ENCODE measurements around the gene DHX35. TPM values are rescaled to one million over a fixed set of nuclear protein-coding genes. Genes with fewer than 3 reads are reported as not detected.

DHX35 gene
- total and polyA plus RNA-seq, 2 of the 13 experiments (the other 11 are each of a cell fraction or from before 2014, with no cell fraction given) = 25.8 to 28.7 TPM

DNA sequence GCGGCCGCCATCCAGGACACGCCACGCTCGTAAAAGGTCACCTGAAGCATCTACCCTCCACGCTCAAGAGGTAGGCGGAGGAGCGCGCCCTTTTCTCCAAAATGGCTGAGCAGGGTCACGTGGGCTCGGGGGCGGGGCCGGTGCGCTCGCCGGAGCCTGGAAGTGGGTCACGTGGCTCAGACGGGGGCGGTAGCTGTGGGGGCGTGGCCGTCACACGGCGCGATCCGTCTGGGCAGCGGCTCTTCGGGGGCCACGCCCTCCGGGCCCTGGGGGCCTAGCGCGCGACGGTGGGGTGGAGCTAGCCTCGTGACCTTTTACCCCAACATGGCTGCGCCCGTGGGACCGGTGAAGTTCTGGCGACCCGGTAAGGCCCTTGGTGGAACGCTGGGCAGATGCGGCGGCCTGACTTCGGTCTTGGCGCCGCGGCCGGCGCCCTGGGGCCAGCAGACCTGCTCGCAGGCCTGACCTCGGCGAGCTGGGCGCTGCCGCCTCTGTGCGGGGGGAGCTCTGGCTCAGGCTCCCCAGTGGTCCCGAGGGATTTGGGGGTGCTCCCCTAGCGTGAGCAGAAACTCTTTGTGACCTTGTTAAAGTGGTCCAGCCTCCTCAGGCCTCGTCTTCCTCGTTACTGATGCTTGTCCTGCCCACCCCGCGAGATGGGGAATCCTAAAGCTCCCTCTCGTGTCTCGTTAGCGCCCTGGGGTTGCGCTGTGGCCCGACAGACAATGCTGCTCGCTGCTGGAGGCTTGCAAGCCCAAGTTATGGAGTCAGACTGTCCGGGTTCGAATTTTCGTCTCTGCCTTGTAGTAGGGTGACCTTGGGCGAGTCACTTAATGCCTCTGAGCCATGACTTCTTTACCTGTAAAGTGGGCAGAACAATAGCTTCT is at the start of gene DHX35 (continued):
- TF ChIP-seq ZNF691 (CRISPR knock-in tag; IDR thresholded peaks at IDR 0.05; ENCODE audit: borderline replicate concordance, low read depth) (peak; percentile 91; the same call in 1 of the 2 replicates), ZNF12 (CRISPR knock-in tag; IDR thresholded peaks at IDR 0.05) (peak; percentile 62; the same call in 1 of the 2 replicates), ZNF143 (CRISPR knock-in tag; IDR thresholded peaks at IDR 0.05) (peak; percentile 76), ZNF609 (CRISPR knock-in tag; IDR thresholded peaks at IDR 0.05; ENCODE audit: borderline replicate concordance) (peak; percentile 15; the same call in 1 of the 2 replicates), HOXA9 (CRISPR knock-in tag; IDR thresholded peaks at IDR 0.05; ENCODE audit: borderline replicate concordance) (no peak), MTF2 (CRISPR knock-in tag; IDR thresholded peaks at IDR 0.05; ENCODE audit: borderline replicate concordance) (0 out of 2 replicates have a peak, but pooled peaks have one; percentile 76), TAF1 (CRISPR knock-in tag; IDR thresholded peaks at IDR 0.05) (peak; percentile 96), HOXA7 (CRISPR knock-in tag; IDR thresholded peaks at IDR 0.05) (no peak), ZFYVE20 (CRISPR knock-in tag; IDR thresholded peaks at IDR 0.05; ENCODE audit: borderline replicate concordance, low read depth) (0 out of 2 replicates have a peak, but pooled peaks have one; percentile 61), FOSL2 (CRISPR knock-in tag; IDR thresholded peaks at IDR 0.05) (0 out of 2 replicates have a peak, but pooled peaks have one; percentile 2), TAF15 (IDR thresholded peaks at IDR 0.05; ENCODE audit: low read depth, low read length, poor library complexity, severe bottlenecking) (no peak), ZNF224 (CRISPR knock-in tag; IDR thresholded peaks at IDR 0.05) (peak; percentile 92; the same call in 1 of the 2 replicates), ZNF235 (CRISPR knock-in tag; IDR thresholded peaks at IDR 0.05; ENCODE audit: borderline replicate concordance) (peak; percentile 86; the same call in 1 of the 2 replicates), ZNF776 (CRISPR knock-in tag; IDR thresholded peaks at IDR 0.05) (0 out of 2 replicates have a peak, but pooled peaks have one; percentile 77), GATAD1 (CRISPR knock-in tag; IDR thresholded peaks at IDR 0.05) (peak; percentile 97)
- TF ChIP-seq, protein P1, sequence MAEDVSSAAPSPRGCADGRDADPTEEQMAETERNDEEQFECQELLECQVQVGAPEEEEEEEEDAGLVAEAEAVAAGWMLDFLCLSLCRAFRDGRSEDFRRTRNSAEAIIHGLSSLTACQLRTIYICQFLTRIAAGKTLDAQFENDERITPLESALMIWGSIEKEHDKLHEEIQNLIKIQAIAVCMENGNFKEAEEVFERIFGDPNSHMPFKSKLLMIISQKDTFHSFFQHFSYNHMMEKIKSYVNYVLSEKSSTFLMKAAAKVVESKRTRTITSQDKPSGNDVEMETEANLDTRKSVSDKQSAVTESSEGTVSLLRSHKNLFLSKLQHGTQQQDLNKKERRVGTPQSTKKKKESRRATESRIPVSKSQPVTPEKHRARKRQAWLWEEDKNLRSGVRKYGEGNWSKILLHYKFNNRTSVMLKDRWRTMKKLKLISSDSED (CRISPR knock-in tag; IDR thresholded peaks at IDR 0.05) = peak; percentile 61; the same call in 1 of the 2 replicates

Data from HepG2 (cell line).